ENCODE measurements around the gene ICE1. TPM values are rescaled to one million over a fixed set of nuclear protein-coding genes. Genes with fewer than 3 reads are reported as not detected.

The ICE1 gene
- total RNA-seq, 2 experiments from 2014 or later, result 37.6 to 39.1 TPM

- H3K4me1 ChIP-seq (ENCODE audit: insufficient read depth, low read length), result no peaks in the 10 kb centered on the region
- no peaks in the 10 kb centered on the region for H3K27me3 ChIP-seq (ENCODE audit: control insufficient read depth in 1 of 2, insufficient read depth in 2 of 2, low read length in 2 of 2)
- H3K27ac Mint-ChIP-seq, result no peak overlapping the region
- no peak overlapping the region for H3K27ac ChIP-seq (ENCODE audit: low read depth in 1 of 2, low read length in 2 of 2)
- no peaks in the 10 kb centered on the region for H3K9me3 Mint-ChIP-seq
- intact Hi-C loops (cut with DNase I, micrococcal nuclease), result no loop called here
- no peak overlapping the region for H3K4me3 Mint-ChIP-seq
- peaks cover 93% of the 10 kb centered on the region for H3K36me3 Mint-ChIP-seq (ENCODE audit: low read depth)
- no peaks in the 10 kb centered on the region for H3K9me3 ChIP-seq (ENCODE audit: control insufficient read depth in 1 of 2, insufficient read depth in 1 of 2, low read length in 2 of 2)
- no peak overlapping the region for H3K4me3 ChIP-seq (ENCODE audit: low read length)
- H3K27me3 Mint-ChIP-seq, result no peaks in the 10 kb centered on the region
- ATAC-seq (ENCODE audit: poor library complexity) (no peak), DNase-seq (no peak)
- H3K4me1 Mint-ChIP-seq (ENCODE audit: low read depth), result no peaks in the 10 kb centered on the region
- TF ChIP-seq CTCF (IDR thresholded peaks at IDR 0.05), result no peak
- H3K36me3 ChIP-seq (ENCODE audit: insufficient read depth, low read length), result peaks cover 79% of the 10 kb centered on the region
- POLR2A ChIA-PET, result no interaction called here
- CTCF ChIA-PET, result no interaction called here
Measured at GRCh38 chr5:5451863-5452262, 29.4 kb downstream of the ICE1 start.

- no peak overlapping the region for H3K4me3 Mint-ChIP-seq
- Histone ChIP-seq H3K4me1 (ENCODE audit: insufficient read depth, low read length) (no peaks in the 10 kb centered on the region), H3K9me3 (ENCODE audit: control insufficient read depth in 1 of 2, insufficient read depth in 1 of 2, low read length in 2 of 2) (no peaks in the 10 kb centered on the region), H3K4me3 (ENCODE audit: low read length) (no peak overlapping the region), H3K36me3 (ENCODE audit: insufficient read depth, low read length) (peaks cover 80% of the 10 kb centered on the region), H3K27me3 (ENCODE audit: control insufficient read depth in 1 of 2, insufficient read depth in 2 of 2, low read length in 2 of 2) (no peaks in the 10 kb centered on the region), H3K27ac (ENCODE audit: low read depth in 1 of 2, low read length in 2 of 2) (no peak overlapping the region)
- ChIA-PET POLR2A (no interaction called here), CTCF (interaction anchor here (1.1 kb wide), 1 partner anchor 9 kb away, joined by 3 read pairs; no protein-coding TSS in a partner anchor)
- ATAC-seq (ENCODE audit: poor library complexity) (no peak), DNase-seq (no peak)
- peaks cover 93% of the 10 kb centered on the region for H3K36me3 Mint-ChIP-seq (ENCODE audit: low read depth)
- H3K9me3 Mint-ChIP-seq, result no peaks in the 10 kb centered on the region
- no peak for TF ChIP-seq CTCF (IDR thresholded peaks at IDR 0.05)
- H3K27me3 Mint-ChIP-seq, result no peaks in the 10 kb centered on the region
- intact Hi-C loops (cut with DNase I, micrococcal nuclease), result no loop called here
- H3K27ac Mint-ChIP-seq, result no peak overlapping the region
- no peaks in the 10 kb centered on the region for H3K4me1 Mint-ChIP-seq (ENCODE audit: low read depth)
Measured at GRCh38 chr5:5453131-5453530, 30.7 kb downstream of the ICE1 start.

- Mint-ChIP-seq H3K27ac (no peak overlapping the region), H3K36me3 (ENCODE audit: low read depth) (peaks cover 93% of the 10 kb centered on the region), H3K9me3 (no peaks in the 10 kb centered on the region), H3K4me1 (ENCODE audit: low read depth) (no peaks in the 10 kb centered on the region), H3K4me3 (no peak overlapping the region), H3K27me3 (no peaks in the 10 kb centered on the region)
- Histone ChIP-seq H3K27me3 (ENCODE audit: control insufficient read depth in 1 of 2, insufficient read depth in 2 of 2, low read length in 2 of 2) (no peaks in the 10 kb centered on the region), H3K36me3 (ENCODE audit: insufficient read depth, low read length) (peaks cover 77% of the 10 kb centered on the region), H3K4me1 (ENCODE audit: insufficient read depth, low read length) (no peaks in the 10 kb centered on the region), H3K27ac (ENCODE audit: low read depth in 1 of 2, low read length in 2 of 2) (no peak overlapping the region), H3K9me3 (ENCODE audit: control insufficient read depth in 1 of 2, insufficient read depth in 1 of 2, low read length in 2 of 2) (no peaks in the 10 kb centered on the region), H3K4me3 (ENCODE audit: low read length) (no peak overlapping the region)
- intact Hi-C loops (cut with DNase I, micrococcal nuclease), result no loop called here
- DNase-seq (no peak), ATAC-seq (ENCODE audit: poor library complexity) (no peak)
- no peak for TF ChIP-seq CTCF (IDR thresholded peaks at IDR 0.05)
- CTCF ChIA-PET, result interaction anchor here (0.8 kb wide), 1 partner anchor 9 kb away, joined by 3 read pairs; no protein-coding TSS in a partner anchor
- POLR2A ChIA-PET, result interaction anchor here (0.6 kb wide), 1 partner anchor 31 kb away, joined by 3 read pairs; no protein-coding TSS in a partner anchor
Measured at GRCh38 chr5:5454391-5454790, 31.9 kb downstream of the ICE1 start.

All from CD4-positive, alpha-beta T cell (primary cell).